ENCODE measurements around the gene PLD5. TPM values are rescaled to one million over a fixed set of nuclear protein-coding genes. Genes with fewer than 3 reads are reported as not detected.

The PLD5 gene
- polyA plus RNA-seq, 1 of the 3 experiments (the other 2 are of a cell fraction), result 0.08 TPM

DNA sequence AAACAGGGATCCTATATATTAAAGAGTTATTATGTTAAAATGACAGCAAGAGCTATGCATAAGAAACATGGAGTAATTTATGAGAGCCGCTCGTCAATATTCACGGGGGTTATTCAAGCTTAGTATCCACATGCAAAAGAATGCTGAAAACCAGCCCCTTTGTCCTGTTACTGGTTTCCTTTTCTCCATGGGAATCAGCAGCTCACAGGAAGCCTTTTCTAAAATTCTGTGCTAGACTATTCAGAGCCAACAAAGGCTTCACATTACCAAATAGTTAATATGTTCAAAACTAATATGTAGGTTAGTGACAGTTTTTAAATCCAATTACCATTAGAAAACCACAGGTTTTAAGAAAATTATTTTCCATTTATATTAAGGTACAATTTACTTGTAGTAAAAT lies 300.0 kb downstream of the PLD5 start:
- 74% methylated on average over 3 of the region's 3 CpGs for WGBS (ENCODE audit: low lambda C conversion rate)
- no peak for DNase-seq
- TF ChIP-seq FOSL2 (IDR thresholded peaks at IDR 0.05; ENCODE audit: borderline replicate concordance, low read depth), result no peak
- no peak for TF ChIP-seq NFIC (IDR thresholded peaks at IDR 0.05; ENCODE audit: borderline replicate concordance)
- TF ChIP-seq EP300 (IDR thresholded peaks at IDR 0.05; ENCODE audit: borderline replicate concordance in 1 of 2, low read depth in 1 of 2, low read length in 1 of 2), result no peak
- TF ChIP-seq EZH2phosphoT487 (IDR thresholded peaks at IDR 0.05; ENCODE audit: borderline replicate concordance, low read depth), result no peak
- no peak for TF ChIP-seq RCOR1 (IDR thresholded peaks at IDR 0.05; ENCODE audit: low read length)
- no peak for TF ChIP-seq SMC3 (IDR thresholded peaks at IDR 0.05; ENCODE audit: low read depth, low read length)
- no peak for TF ChIP-seq GATA2 (CRISPR knock-in tag; IDR thresholded peaks at IDR 0.05)
- TF ChIP-seq, protein P1, sequence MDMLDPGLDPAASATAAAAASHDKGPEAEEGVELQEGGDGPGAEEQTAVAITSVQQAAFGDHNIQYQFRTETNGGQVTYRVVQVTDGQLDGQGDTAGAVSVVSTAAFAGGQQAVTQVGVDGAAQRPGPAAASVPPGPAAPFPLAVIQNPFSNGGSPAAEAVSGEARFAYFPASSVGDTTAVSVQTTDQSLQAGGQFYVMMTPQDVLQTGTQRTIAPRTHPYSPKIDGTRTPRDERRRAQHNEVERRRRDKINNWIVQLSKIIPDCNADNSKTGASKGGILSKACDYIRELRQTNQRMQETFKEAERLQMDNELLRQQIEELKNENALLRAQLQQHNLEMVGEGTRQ (IDR thresholded peaks at IDR 0.05; ENCODE audit: borderline replicate concordance, low read depth, low read length), result no peak
- TF ChIP-seq, protein P2, sequence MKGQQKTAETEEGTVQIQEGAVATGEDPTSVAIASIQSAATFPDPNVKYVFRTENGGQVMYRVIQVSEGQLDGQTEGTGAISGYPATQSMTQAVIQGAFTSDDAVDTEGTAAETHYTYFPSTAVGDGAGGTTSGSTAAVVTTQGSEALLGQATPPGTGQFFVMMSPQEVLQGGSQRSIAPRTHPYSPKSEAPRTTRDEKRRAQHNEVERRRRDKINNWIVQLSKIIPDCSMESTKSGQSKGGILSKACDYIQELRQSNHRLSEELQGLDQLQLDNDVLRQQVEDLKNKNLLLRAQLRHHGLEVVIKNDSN (IDR thresholded peaks at IDR 0.05; ENCODE audit: borderline replicate concordance, low read depth), result no peak
- TF ChIP-seq SIN3A (IDR thresholded peaks at IDR 0.05; ENCODE audit: borderline replicate concordance, low read depth, low read length), result no peak
- TF ChIP-seq RFX5 (IDR thresholded peaks at IDR 0.05; ENCODE audit: low read length), result no peak
- Histone ChIP-seq H3K9me2 (no peaks in the 10 kb centered on the region), H3K36me3 (replicated peaks in 1 of 2; ENCODE audit: control insufficient read depth in 1 of 2, insufficient read depth in 2 of 2, low read length in 1 of 2) (no peaks in the 10 kb centered on the region), H3K4me2 (no peak overlapping the region), H3K27ac (ENCODE audit: low read depth in 2 of 2, low read length in 1 of 2) (no peak overlapping the region), H3K79me2 (ENCODE audit: insufficient read depth) (no peaks in the 10 kb centered on the region), H4K20me1 (ENCODE audit: insufficient read depth) (no peaks in the 10 kb centered on the region), H2AFZ (ENCODE audit: low read depth) (no peak overlapping the region), H3K4me1 (ENCODE audit: control insufficient read depth in 1 of 2, insufficient read depth in 2 of 2, low read depth in 1 of 2, low read length in 1 of 2) (no peaks in the 10 kb centered on the region; a peak in 1 of 4 replicates), H3K4me3 (ENCODE audit: low read depth in 2 of 2, low read length in 1 of 2) (no peak overlapping the region), H3K27me3 (ENCODE audit: insufficient read depth) (no peaks in the 10 kb centered on the region), H3K9me3 (no peaks in the 10 kb centered on the region), H3F3A (replicated peaks; ENCODE audit: insufficient read depth) (no peaks in the 10 kb centered on the region), H3K9ac (no peak overlapping the region)
- ChIA-PET CTCF (no interaction called here), POLR2A (no interaction called here)

DNA sequence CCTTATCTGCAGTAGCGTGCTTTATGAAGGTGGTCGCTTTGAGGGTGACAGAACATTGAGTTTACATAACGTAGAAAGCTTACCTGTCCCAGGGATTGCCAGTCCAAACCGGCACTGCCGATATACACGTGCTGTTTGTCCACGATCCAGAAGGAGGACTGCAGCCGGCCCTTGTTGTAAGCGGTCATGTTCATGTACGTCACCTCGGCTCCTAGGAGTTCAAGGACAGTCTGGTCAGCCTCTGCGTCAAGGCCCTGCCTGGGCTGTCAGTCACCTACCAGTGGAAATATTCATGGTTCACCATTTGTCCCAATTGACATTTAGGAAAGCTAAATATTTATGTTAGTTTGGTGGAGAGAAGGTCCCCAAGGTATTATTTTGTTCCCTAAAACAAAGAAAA lies 304.6 kb downstream of the PLD5 start:
- H4K20me1 ChIP-seq (ENCODE audit: insufficient read depth), result no peaks in the 10 kb centered on the region
- no peak for DNase-seq
- no peak overlapping the region for H3K27ac ChIP-seq (ENCODE audit: low read depth in 2 of 2, low read length in 1 of 2)
- TF ChIP-seq TEAD4 (IDR thresholded peaks at IDR 0.05; ENCODE audit: borderline replicate concordance, insufficient read depth) (no peak), EZH2phosphoT487 (IDR thresholded peaks at IDR 0.05; ENCODE audit: borderline replicate concordance, low read depth) (no peak), RFX5 (IDR thresholded peaks at IDR 0.05; ENCODE audit: low read length) (no peak), NRF1 (IDR thresholded peaks at IDR 0.05; ENCODE audit: low read depth, low read length) (no peak), TAF1 (IDR thresholded peaks at IDR 0.05; ENCODE audit: borderline replicate concordance, low read depth, low read length) (no peak), ELF1 (IDR thresholded peaks at IDR 0.05) (no peak), CHD2 (IDR thresholded peaks at IDR 0.05; ENCODE audit: low read length, partially characterized antibody) (no peak), GABPA (IDR thresholded peaks at IDR 0.05; ENCODE audit: low read depth) (no peak)
- TF ChIP-seq, protein P3, sequence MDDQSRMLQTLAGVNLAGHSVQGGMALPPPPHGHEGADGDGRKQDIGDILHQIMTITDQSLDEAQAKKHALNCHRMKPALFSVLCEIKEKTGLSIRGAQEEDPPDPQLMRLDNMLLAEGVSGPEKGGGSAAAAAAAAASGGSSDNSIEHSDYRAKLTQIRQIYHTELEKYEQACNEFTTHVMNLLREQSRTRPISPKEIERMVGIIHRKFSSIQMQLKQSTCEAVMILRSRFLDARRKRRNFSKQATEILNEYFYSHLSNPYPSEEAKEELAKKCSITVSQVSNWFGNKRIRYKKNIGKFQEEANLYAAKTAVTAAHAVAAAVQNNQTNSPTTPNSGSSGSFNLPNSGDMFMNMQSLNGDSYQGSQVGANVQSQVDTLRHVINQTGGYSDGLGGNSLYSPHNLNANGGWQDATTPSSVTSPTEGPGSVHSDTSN (IDR thresholded peaks at IDR 0.05), result no peak
- H3K9ac ChIP-seq, result no peak overlapping the region
- H2AFZ ChIP-seq (ENCODE audit: low read depth), result no peak overlapping the region
- no peak overlapping the region for H3K4me3 ChIP-seq (ENCODE audit: low read depth in 2 of 2, low read length in 1 of 2)
- no peaks in the 10 kb centered on the region for H3K9me3 ChIP-seq
- no peaks in the 10 kb centered on the region for H3K4me1 ChIP-seq (ENCODE audit: control insufficient read depth in 1 of 2, insufficient read depth in 2 of 2, low read depth in 1 of 2, low read length in 1 of 2)
- H3F3A ChIP-seq (replicated peaks; ENCODE audit: insufficient read depth), result no peaks in the 10 kb centered on the region
- no peaks in the 10 kb centered on the region for H3K9me2 ChIP-seq
- H3K79me2 ChIP-seq (ENCODE audit: insufficient read depth), result no peaks in the 10 kb centered on the region
- ChIA-PET POLR2A (no interaction called here), CTCF (no interaction called here)
- 48% methylated on average over 11 of the region's 12 CpGs for WGBS (ENCODE audit: low lambda C conversion rate)
- H3K27me3 ChIP-seq (ENCODE audit: insufficient read depth), result no peaks in the 10 kb centered on the region
- H3K4me2 ChIP-seq, result no peak overlapping the region
- H3K36me3 ChIP-seq (replicated peaks in 1 of 2; ENCODE audit: control insufficient read depth in 1 of 2, insufficient read depth in 2 of 2, low read length in 1 of 2), result peaks cover 0 to 6% of the 10 kb centered on the region in 2 experiments
